PFSK-1 (cell line): Measurements from ENCODE around the gene PTP4A2.

Experiments used
- FOXP2 ChIP-seq: optimal IDR thresholded peaks from 2 replicates; pipeline ENCODE3; 2011; ENCODE audit warnings: borderline replicate concordance, control low read depth, inconsistent platforms; ENCODE audit not compliant: insufficient read depth; ENCODE audit errors: extremely low read length, extremely low read depth
- POLR2AphosphoS5 ChIP-seq: IDR thresholded peaks from 2 replicates; pipeline ENCODE4 v1.6.1; 2012; ENCODE audit warnings: low read depth, mild to moderate bottlenecking, control low read depth, low read length, moderate library complexity
- SIN3A ChIP-seq: IDR thresholded peaks from 2 replicates; pipeline ENCODE4 v1.6.1; 2012; ENCODE audit warnings: mild to moderate bottlenecking, low read length, moderate library complexity, borderline replicate concordance; ENCODE audit not compliant: insufficient read depth
- TAF1 ChIP-seq: IDR thresholded peaks from 2 replicates; pipeline ENCODE4 v1.6.1; 2012; ENCODE audit warnings: low read length, control low read depth, borderline replicate concordance; ENCODE audit not compliant: insufficient read depth
- TF ChIP-seq, protein P1 (sequence below), 2 experiments: IDR thresholded peaks; 2 replicates each; pipeline versions ENCODE4 v1.6.1 to v1.8.0; 2011 to 2012; ENCODE audit warnings: low read depth in 2 of 2, low read length in 2 of 2, control low read depth in 1 of 2, inconsistent platforms in 1 of 2, mild to moderate bottlenecking in 1 of 2, moderate library complexity in 1 of 2; ENCODE audit not compliant: insufficient read depth in 1 of 2

Gene PTP4A2

GRCh38 chr1:31955917-31956736 lies 18.0 kb upstream of the PTP4A2 start:
- TF ChIP-seq POLR2AphosphoS5 (peak; percentile 50; the same call in 1 of the 2 replicates), SIN3A (0 out of 2 replicates have a peak, but pooled peaks have one; percentile 56), TAF1 (no peak), FOXP2 (peak; percentile 42)
- TF ChIP-seq, protein P1, sequence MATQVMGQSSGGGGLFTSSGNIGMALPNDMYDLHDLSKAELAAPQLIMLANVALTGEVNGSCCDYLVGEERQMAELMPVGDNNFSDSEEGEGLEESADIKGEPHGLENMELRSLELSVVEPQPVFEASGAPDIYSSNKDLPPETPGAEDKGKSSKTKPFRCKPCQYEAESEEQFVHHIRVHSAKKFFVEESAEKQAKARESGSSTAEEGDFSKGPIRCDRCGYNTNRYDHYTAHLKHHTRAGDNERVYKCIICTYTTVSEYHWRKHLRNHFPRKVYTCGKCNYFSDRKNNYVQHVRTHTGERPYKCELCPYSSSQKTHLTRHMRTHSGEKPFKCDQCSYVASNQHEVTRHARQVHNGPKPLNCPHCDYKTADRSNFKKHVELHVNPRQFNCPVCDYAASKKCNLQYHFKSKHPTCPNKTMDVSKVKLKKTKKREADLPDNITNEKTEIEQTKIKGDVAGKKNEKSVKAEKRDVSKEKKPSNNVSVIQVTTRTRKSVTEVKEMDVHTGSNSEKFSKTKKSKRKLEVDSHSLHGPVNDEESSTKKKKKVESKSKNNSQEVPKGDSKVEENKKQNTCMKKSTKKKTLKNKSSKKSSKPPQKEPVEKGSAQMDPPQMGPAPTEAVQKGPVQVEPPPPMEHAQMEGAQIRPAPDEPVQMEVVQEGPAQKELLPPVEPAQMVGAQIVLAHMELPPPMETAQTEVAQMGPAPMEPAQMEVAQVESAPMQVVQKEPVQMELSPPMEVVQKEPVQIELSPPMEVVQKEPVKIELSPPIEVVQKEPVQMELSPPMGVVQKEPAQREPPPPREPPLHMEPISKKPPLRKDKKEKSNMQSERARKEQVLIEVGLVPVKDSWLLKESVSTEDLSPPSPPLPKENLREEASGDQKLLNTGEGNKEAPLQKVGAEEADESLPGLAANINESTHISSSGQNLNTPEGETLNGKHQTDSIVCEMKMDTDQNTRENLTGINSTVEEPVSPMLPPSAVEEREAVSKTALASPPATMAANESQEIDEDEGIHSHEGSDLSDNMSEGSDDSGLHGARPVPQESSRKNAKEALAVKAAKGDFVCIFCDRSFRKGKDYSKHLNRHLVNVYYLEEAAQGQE (IDR thresholded peaks at IDR 0.05; ENCODE audit: insufficient read depth in 1 of 2, low read depth in 2 of 2, low read length in 2 of 2) = peak in 1 of 2 experiments; percentile 57; a peak in 1 of 4 replicates

DNA sequence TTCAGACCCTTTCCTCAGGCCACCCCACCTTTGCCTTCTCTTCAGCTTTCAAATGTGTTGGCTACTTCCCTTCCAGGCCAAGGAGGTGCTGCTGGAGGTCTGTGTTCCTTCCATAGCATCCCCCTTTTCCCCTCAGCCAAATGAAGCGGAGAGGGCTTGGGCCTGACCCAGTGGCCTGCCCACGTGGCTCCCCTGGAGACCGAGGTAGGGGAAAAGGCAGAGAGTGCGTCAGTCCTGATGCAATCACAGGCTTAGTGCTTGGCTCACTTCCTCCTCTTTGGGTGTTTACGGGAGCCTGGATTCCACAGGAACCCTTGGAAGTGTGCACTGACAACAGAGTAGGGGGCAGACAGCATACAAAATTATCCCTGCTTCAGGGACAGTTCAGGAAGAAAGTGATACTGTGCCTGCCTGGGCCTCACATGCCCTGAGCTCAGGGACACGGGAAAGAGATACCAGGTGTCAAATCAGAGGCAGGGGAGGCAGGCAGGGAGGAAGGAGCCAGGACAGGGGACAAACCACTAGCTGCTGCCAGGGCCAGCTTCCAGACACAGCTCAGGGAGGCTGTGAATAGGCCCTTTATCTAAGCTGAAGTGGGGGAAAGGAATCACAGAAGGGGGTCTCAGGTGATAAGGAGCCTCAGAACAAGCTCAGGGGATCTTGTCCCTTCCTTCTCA lies 16.6 kb upstream of the PTP4A2 start:
- TF ChIP-seq POLR2AphosphoS5 (0 out of 2 replicates have a peak, but pooled peaks have one; percentile 52), SIN3A (no peak), FOXP2 (peak; percentile 96), TAF1 (no peak)
- TF ChIP-seq, protein P1 (IDR thresholded peaks at IDR 0.05; ENCODE audit: insufficient read depth in 1 of 2, low read depth in 2 of 2, low read length in 2 of 2) = no peak; a peak in 1 of 4 replicates

DNA sequence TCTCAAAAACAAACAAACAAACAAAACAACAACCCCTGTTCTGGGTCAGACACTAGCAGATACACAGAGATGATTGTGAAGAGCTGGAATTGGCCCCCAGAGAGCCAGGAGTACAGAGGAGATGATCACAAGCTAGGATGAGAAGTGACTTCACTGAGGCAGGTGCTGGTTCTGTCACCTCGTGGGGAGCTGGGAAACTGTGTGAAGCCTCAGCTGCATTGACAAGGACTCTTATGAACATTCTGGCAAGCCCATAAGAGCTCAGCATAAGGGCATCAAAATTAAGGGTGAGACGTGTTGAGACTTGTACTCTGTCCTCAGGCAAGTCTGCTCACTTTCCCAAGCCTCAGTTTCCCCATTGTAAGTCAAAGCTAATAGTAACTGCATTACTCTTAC lies 14.7 kb upstream of the PTP4A2 start:
- TF ChIP-seq SIN3A (no peak), TAF1 (no peak), POLR2AphosphoS5 (no peak), FOXP2 (no peak)
- TF ChIP-seq, protein P1 (IDR thresholded peaks at IDR 0.05; ENCODE audit: insufficient read depth in 1 of 2, low read depth in 2 of 2, low read length in 2 of 2) = no peak

DNA sequence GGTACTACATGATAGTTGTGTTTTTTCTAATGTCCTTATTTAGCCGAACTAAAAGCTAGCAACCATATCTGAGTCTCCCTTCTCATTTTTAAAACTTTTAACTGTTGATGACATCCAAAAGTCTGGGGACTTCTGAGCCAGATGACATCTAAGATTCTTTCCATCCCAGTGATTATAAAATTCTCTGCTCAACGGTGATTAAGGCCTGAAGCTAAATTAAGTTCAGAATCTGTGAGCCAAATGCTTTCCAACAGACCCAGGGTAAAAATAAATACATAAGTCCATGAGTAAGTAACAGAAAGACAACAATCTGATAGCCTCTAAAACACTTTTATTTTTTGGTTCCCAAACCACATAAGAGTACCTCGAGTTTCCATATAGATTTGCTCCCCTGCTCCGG lies 13.1 kb upstream of the PTP4A2 start:
- TF ChIP-seq FOXP2 = no peak
- TF ChIP-seq SIN3A = no peak
- TF ChIP-seq POLR2AphosphoS5 = no peak
- TF ChIP-seq TAF1 = no peak
- TF ChIP-seq, protein P1 (IDR thresholded peaks at IDR 0.05; ENCODE audit: insufficient read depth in 1 of 2, low read depth in 2 of 2, low read length in 2 of 2) = no peak
